Epidermal melanocyte (primary cell): Measurements from ENCODE around the gene OR51L1.
"Not testable (repeated sequence)": the region's sequence is repeated elsewhere in the genome, so short reads cannot be mapped to it uniquely, and the experiment has no call there.

ENCODE experiments used
- DNase-seq: peaks from one replicate; pipeline ENCODE4 v3.0.0; 2011; ENCODE audit warnings: low spot score; ENCODE audit not compliant: insufficient read length

OR51L1 gene, protein sequence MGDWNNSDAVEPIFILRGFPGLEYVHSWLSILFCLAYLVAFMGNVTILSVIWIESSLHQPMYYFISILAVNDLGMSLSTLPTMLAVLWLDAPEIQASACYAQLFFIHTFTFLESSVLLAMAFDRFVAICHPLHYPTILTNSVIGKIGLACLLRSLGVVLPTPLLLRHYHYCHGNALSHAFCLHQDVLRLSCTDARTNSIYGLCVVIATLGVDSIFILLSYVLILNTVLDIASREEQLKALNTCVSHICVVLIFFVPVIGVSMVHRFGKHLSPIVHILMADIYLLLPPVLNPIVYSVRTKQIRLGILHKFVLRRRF

GRCh38 chr11:4994551-4994950 is at the start of gene OR51L1:
TSS of gene OR51L1 (plus strand) at chr11:4994851. CDS start at chr11:4998983, 4,132 bp downstream.
- DNase-seq, result no peak

GRCh38 chr11:4947505-4947904 is 47.1 kb upstream of the OR51L1 start, which contains the start of gene OR51A4:
TSS of gene OR51A4 (minus strand) at chr11:4947605. CDS start at chr11:4947100, 505 bp downstream.
- no peak for DNase-seq

DNA sequence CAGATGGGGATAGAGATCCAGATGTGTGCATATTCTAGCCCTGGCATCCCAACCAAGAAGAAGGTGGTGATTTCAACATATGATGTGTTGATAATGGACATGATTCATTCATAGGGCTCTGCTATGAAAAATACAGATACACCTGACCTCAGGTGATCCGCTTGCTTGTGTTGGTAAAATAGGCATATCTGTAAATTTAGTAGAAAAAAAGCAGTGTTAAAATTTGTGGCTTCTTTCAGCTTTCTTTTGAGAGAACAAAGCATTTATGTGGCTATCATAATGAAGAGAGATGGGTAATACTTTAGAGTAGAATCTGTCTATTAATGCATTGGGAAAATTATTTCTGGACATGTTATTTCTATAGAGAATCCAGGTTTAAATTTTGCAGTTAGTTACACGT is 39.0 kb upstream of the OR51L1 start, which contains the start of gene OR51A2:
Gene OR51A2 (minus strand): TSS at position 101 of the 400 bp plus-strand sequence. CDS start 0 bp downstream, at position 101.
- DNase-seq, result not testable (repeated sequence)

DNA sequence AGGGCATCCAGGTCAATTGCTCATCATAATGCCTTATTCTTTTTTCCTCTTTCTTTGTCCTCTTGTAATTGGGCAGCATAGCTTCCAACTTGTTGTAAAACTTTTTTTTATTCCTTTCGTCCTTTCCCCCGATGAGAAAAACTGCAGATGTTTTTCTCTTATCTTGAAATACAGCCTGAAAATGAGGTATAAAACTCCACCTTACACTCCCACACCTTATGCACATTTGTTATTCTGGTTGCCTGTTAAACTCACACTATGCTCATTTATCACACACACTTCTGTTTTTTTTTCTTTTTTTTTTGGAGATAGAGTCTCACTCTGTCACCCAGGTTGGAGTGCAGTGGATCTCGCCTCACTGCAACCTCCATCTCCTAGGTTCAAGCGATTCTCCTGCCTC is 37.3 kb upstream of the OR51L1 start:
- no peak for DNase-seq

DNA sequence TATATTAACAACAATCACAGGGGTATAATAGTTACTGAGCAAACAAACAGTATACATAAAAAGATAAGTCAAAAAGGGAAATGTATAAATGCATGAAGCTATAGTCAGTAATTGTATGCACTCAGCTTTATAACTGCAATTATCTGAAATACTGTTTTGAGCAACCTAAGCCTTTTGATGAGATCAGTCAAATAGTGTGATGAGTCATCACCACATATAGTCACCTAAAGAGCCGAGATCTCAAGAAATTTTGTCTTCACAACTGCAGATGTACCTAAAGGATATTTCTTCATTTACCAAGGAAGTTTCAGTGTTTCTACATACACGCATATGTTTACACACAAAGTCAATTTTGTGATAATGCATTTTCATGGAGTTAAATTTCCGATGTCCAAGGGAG is 33.8 kb upstream of the OR51L1 start:
- no peak for DNase-seq

DNA sequence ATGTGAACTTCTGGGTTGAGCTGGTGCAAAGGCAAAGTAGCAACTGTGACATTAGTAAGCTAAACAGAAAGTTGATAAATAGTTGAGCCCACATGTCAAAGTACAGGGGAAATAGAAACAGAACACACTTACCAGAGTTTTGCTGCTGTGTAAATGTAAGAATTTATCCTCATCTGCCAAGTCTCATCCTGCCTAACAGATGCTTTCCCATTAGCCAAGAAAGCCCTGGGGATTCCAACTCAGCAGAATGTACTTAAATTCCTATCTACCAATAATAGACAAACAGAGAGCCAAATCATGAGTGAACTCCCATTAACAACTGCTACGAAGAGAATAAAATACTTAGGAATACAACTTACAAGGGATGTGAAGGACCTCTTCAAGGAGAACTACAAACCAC is 31.8 kb upstream of the OR51L1 start:
- no peak for DNase-seq

- no peak for DNase-seq
Measured at GRCh38 chr11:4975436-4975835, 19.2 kb upstream of the OR51L1 start.

DNA sequence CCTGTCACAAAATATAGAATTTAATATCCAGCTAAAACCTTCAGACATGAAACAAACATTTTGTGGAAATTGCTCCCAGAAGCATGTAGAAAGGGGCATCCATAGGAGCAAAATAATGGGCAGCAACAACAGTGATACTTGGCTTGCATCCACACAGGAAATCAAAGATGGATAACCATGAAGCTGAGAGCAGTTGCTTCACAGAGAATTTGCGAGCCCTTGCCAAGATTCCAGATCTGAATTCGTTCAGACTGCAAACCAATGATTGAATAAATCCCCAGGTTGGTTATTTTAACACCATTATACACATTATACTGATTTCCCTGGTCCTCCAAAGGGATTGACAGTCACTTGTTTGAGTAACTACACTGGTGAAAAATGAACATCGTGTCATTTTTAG is 15.6 kb upstream of the OR51L1 start:
- DNase-seq, result no peak

GRCh38 chr11:4982678-4983077 is 12.0 kb upstream of the OR51L1 start:
- no peak for DNase-seq

GRCh38 chr11:4983841-4984240 is 10.8 kb upstream of the OR51L1 start:
- DNase-seq, result no peak

DNA sequence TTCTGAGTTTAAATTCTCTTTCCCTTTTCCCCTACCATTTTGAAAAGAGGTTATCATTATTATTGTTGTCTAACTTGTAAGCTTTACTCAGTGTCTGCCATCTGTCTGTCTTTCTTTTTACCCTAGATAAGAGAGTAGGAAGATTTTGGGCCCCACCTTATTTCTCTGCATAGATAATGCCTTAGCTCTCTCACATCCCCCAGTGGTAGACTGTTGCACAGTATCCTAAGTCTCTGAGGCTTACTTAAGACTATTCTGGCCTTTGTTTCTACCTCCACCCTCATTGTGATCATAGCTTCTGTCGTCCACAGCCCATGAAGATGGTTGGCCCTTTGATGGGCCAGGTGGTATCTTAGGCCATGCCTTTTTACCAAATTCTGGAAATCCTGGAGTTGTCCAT is 3.6 kb upstream of the OR51L1 start:
- no peak for DNase-seq

DNA sequence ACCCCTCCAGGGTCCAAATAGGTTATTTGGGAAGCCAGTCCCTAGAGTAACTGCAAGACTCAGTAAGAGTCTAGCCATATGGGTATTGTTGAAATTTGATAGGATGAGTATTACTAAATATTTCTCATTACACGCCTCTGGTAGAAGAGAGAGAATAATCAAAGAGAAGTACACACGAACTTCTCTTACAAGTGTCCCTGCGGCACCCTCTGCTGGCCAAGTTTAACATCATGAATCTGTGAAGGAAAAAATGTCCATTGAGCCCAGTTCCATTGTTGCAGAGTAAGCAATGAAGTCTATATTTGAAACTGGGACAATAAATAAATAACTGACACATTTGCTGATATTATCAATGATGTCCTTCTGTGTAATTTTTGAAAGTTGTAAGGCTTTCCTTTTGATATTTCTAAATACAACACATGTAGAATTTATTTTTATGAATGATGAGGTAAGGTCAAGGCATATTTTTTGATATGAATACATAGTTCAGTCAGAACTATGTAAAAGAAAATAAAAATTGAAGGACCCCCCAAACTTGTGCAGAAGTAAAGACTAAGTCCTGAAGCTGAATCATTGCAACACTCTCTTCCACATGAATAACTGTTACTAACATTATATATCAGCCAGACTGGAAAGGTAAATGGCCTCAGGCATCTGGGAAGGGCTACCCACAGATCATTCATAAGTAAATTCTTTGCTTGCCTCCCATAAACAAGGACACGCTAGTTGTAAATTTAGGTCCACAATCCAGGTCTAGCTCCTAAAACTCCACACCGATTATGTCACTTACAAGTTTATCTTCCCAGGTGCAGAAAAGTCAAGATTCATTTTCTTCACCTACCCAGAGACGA is 10.0 kb downstream of the OR51L1 start:
- DNase-seq, result peak; percentile 34

- DNase-seq, result no peak
Measured at GRCh38 chr11:5007561-5007960, 12.9 kb downstream of the OR51L1 start.

DNA sequence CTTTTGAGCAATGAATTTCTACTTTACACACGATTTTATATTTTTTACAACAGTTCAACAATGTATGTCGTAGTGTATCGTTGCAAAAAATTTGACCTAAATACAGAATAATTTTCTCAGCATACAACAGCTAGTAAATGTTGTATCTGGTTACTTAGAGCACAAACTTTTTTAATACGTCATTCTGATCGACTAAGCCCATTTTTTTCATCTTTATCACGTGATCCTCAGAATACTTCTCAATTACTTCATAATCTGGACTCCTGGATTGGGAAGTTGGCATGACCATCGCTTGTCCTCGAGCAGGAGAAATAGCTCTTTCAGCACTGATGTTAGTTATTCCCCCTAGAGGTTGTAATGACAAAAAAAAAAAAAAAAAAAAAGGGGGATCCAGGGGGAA is 16.6 kb downstream of the OR51L1 start:
- no peak for DNase-seq

- no peak for DNase-seq
Measured at GRCh38 chr11:5013012-5013411, 18.4 kb downstream of the OR51L1 start.

DNA sequence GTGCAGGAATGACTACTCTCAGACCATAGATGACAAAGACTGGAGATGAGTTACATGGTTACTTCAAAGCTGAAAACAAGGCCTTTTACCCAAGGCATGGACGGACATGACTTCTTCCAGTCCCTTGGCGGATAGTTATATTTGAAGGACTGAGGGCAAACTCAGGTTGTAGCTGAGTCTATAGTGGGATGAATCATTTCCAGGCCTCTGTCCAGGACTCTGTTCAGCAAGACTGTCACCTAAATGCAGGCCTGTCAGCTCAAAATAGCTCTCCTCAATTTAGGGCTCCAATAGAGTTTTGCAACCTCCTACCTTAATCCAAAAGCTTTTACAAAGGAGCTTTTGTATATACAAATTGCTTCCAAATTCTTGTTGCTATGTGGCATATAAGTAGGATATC is 27.3 kb downstream of the OR51L1 start:
- no peak for DNase-seq

- DNase-seq, result no peak
Measured at GRCh38 chr11:5036669-5037068, 42.0 kb downstream of the OR51L1 start.

GRCh38 chr11:5037926-5038325 is 43.3 kb downstream of the OR51L1 start:
- no peak for DNase-seq

DNA sequence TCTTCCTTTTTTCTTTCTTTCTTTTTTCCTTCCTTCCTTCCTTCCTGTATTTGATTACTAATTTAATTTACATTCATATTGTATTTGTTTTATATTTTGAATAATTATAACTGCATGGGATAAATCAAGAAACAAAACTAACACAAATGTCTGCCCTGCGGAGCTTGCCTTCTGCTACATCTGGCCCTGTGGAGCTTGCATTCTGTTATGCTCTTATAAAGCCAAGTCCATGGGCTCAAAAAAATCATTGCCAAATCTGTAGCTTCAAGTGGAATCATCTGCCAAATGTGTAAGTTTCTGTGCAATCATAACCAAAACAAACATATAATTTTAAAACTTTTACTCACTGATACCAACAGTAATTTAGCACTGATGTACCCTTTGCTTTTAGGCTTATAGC is 43.7 kb downstream of the OR51L1 start:
- DNase-seq, result no peak

DNA sequence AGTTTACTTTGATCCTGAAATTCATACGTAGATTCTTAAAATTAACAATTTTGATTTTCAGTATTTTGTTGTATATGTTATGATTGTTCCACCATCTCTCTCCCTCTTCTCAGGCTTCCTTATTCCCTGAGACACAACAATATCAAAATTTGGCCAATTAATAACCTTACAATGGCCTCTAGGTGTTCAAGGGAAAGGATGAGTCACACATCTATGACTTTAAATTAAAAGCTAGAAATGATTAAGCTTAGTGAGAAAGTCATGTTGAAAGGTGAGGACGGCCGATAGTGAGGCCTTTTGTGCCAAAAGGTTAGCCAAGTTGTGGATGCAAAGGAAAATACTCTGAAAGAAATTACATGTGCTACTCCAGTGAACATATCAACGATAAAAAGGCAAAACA is 46.2 kb downstream of the OR51L1 start:
- no peak for DNase-seq

- no peak for DNase-seq
Measured at GRCh38 chr11:5042091-5042490, 47.4 kb downstream of the OR51L1 start.

- DNase-seq, result no peak
Measured at GRCh38 chr11:5043380-5043779, 48.7 kb downstream of the OR51L1 start.
